Endothelial cell of umbilical vein (primary cell): ENCODE measurements around the gene ARHGEF7. TPM values are rescaled to one million over a fixed set of nuclear protein-coding genes. Genes with fewer than 3 reads are reported as not detected.

ENCODE experiments used
- BruUV-seq: library from RNA; stranded (reverse); fragments of 400-500 nt; replicated peaks from 2 replicates; lab custom pipeline; 2021; lab: Mats Ljungman, UMichigan
- CTCF ChIA-PET: fragments of 300-600, 350-600 bp; sonication (Branson Sonifier 250); formaldehyde crosslinking; loops from one replicate; lab custom pipeline; 2021; ENCODE audit warnings: antibody characterized with exemption, inconsistent platforms; lab: Charles Lee
- POLR2A ChIA-PET: fragments of 300-600, 350-600 bp; sonication (Branson Sonifier 250); formaldehyde crosslinking; loops from one replicate; lab custom pipeline; 2021; ENCODE audit warnings: antibody characterized with exemption, inconsistent platforms; lab: Charles Lee
- DNase-seq: peaks from one replicate; pipeline ENCODE4 v3.0.0-alpha.2; 2011; ENCODE audit warnings: low read depth, low spot score
- FAIRE-seq: peaks from 2 replicates; lab custom pipeline; 2011; peaks lifted over from hg19 to GRCh38; lab: Jason Lieb, UNC
- H2AFZ ChIP-seq: 2 replicates; pipeline ENCODE4 v1.6.0; 2012; ENCODE audit warnings: low read depth, low read length, control low read depth, inconsistent platforms
- H3K27ac ChIP-seq: 2 replicates; pipeline ENCODE4 v1.5.1; 2011; ENCODE audit warnings: low read depth, mild to moderate bottlenecking, control low read depth, low read length, moderate library complexity; ENCODE audit not compliant: insufficient read depth
- H3K27me3 ChIP-seq, 2 experiments: 2 replicates each; pipeline versions ENCODE4 v1.6.0 to v1.6.1; 2011; ENCODE audit warnings: low read length in 2 of 2, mixed read lengths in 1 of 2; ENCODE audit not compliant: control insufficient read depth in 2 of 2, insufficient read depth in 2 of 2
- H3K36me3 ChIP-seq, 2 experiments: 2 replicates in 1 of 2; 3 replicates in 1 of 2; pipeline ENCODE4 v1.5.1; 2011; ENCODE audit warnings: low read length in 2 of 2, mild to moderate bottlenecking in 1 of 2, moderate library complexity in 1 of 2; ENCODE audit not compliant: control insufficient read depth in 2 of 2, insufficient read depth in 2 of 2; ENCODE audit errors: extremely low read depth in 1 of 2
- H3K4me1 ChIP-seq: 3 replicates; pipeline ENCODE4 v1.5.1; 2011; ENCODE audit warnings: mild to moderate bottlenecking, low read length; ENCODE audit not compliant: control insufficient read depth, insufficient read depth; ENCODE audit errors: extremely low read depth
- H3K4me2 ChIP-seq: 2 replicates; pipeline ENCODE4 v1.6.1; 2011; ENCODE audit warnings: low read length, control low read depth, mixed read lengths; ENCODE audit not compliant: insufficient read depth
- H3K4me3 ChIP-seq, 3 experiments: fragments of 200-600 bp in 1 of 3; sonication (generic), shearing (Covaris generic) in 1 of 3; replicated peaks in 1 of 3; 2 replicates each; pipeline ENCODE4 v1.5.1; 2011 to 2016; ENCODE audit warnings: control low read depth in 3 of 3, low read length in 3 of 3, mild to moderate bottlenecking in 2 of 3, inconsistent platforms in 1 of 3, low read depth in 1 of 3, moderate library complexity in 1 of 3; ENCODE audit not compliant: insufficient read depth in 1 of 3
- H3K79me2 ChIP-seq: 2 replicates; pipeline ENCODE4 v1.6.0; 2012; ENCODE audit warnings: low read length, inconsistent platforms; ENCODE audit not compliant: control insufficient read depth, insufficient read depth
- H3K9ac ChIP-seq: replicated peaks from 2 replicates; pipeline ENCODE3; 2011; ENCODE audit warnings: low read length, control low read depth; ENCODE audit not compliant: insufficient read depth; ENCODE audit errors: extremely low read depth
- H3K9me1 ChIP-seq: replicated peaks from 3 replicates; pipeline ENCODE4 v1.6.0; 2011; ENCODE audit warnings: mild to moderate bottlenecking, low read length; ENCODE audit not compliant: control insufficient read depth, insufficient read depth; ENCODE audit errors: extremely low read depth
- H3K9me3 ChIP-seq: replicated peaks from 2 replicates; pipeline ENCODE4 v1.5.1; 2012; ENCODE audit warnings: low read length, inconsistent platforms; ENCODE audit not compliant: control insufficient read depth, insufficient read depth
- H4K20me1 ChIP-seq: replicated peaks from 2 replicates; pipeline ENCODE3; 2011; ENCODE audit warnings: mild to moderate bottlenecking, low read length; ENCODE audit not compliant: control insufficient read depth, insufficient read depth; ENCODE audit errors: extremely low read depth
- CTCF ChIP-seq, 2 donors: IDR thresholded peaks; 1 replicate in 1 of 2; 2 replicates in 1 of 2; pipeline ENCODE4 v1.5.1; 2011; ENCODE audit warnings: low read length in 2 of 2, mild to moderate bottlenecking in 2 of 2, moderate library complexity in 2 of 2, control low read depth in 1 of 2, inconsistent platforms in 1 of 2, low read depth in 1 of 2; ENCODE audit not compliant: insufficient read depth in 1 of 2; ENCODE audit errors: extremely low read depth in 1 of 2
- EZH2 ChIP-seq: IDR thresholded peaks from 2 replicates; pipeline ENCODE4 v1.6.1; 2012; ENCODE audit warnings: borderline replicate concordance, low read depth, mild to moderate bottlenecking, moderate library complexity, low read length, inconsistent platforms; ENCODE audit not compliant: severe bottlenecking
- FOS ChIP-seq: IDR thresholded peaks from 2 replicates; pipeline ENCODE4 v1.6.1; 2011; ENCODE audit warnings: mild to moderate bottlenecking, low read length, moderate library complexity, borderline replicate concordance; ENCODE audit not compliant: insufficient read depth
- GATA2 ChIP-seq: IDR thresholded peaks from 2 replicates; pipeline ENCODE4 v1.7.0; 2011; ENCODE audit warnings: low read depth, mild to moderate bottlenecking, moderate library complexity, mixed read lengths, low read length; ENCODE audit not compliant: insufficient read length, insufficient read depth
- JUN ChIP-seq: IDR thresholded peaks from 2 replicates; pipeline ENCODE4 v1.6.1; 2011; ENCODE audit warnings: borderline replicate concordance, low read depth; ENCODE audit not compliant: insufficient read length, insufficient read depth
- MAX ChIP-seq: IDR thresholded peaks from 2 replicates; pipeline ENCODE4 v1.6.1; 2011; ENCODE audit not compliant: insufficient read depth, insufficient read length
- MYC ChIP-seq: IDR thresholded peaks from one replicate; pipeline ENCODE4 v1.6.1; 2011; ENCODE audit warnings: mild to moderate bottlenecking, low read depth, low read length
- POLR2A ChIP-seq: IDR thresholded peaks from 2 replicates; pipeline ENCODE4 v1.6.1; 2012; ENCODE audit warnings: low read depth, mild to moderate bottlenecking, control low read depth, low read length
- POLR2AphosphoS5 ChIP-seq: IDR thresholded peaks from 2 replicates; pipeline ENCODE4 v1.6.1; 2012; ENCODE audit warnings: low read depth, mild to moderate bottlenecking, control low read depth, low read length, moderate library complexity; ENCODE audit not compliant: insufficient read depth
- dilution Hi-C: fragments of 300-500 bp; cut with MboI; formaldehyde crosslinking; loops from one replicate; pipeline ENCODE4 v1.15.0; 2019; ENCODE audit warnings: low sequenced_read_pairs; ENCODE audit not compliant: extremely low pct_ligation_motif_present
- intact Hi-C: fragments of 100-400 bp; cut with micrococcal nuclease; formaldehyde crosslinking; loops from one replicate; pipeline ENCODE4 v1.10.0; 2022
- polyA plus RNA-seq, 4 experiments: library from polyadenylated mRNA; depleted of rRNA in 3 of 4; stranded (reverse) in 3 of 4; unstranded in 1 of 4; fragments of >200 nt; gene quantifications; 2 replicates each; pipeline versions ENCODE4 v1.2.1 to v1.2.3, GENCODE V29; 2011 to 2012; ENCODE audit warnings: missing spikeins in 1 of 4
- total RNA-seq: library from RNA; stranded (reverse); gene quantifications from 2 replicates; pipeline ENCODE4 v1.2.3, GENCODE V29; 2021

ARHGEF7 gene
- total and polyA plus RNA-seq, 2 donors (not counting 3 experiments of a cell fraction or from before 2014, with no cell fraction given), result 94.9 to 155 TPM

GRCh38 chr13:111130116-111130508, 15.0 kb downstream of the ARHGEF7 start:
- DNase-seq (no peak), FAIRE-seq (no peak)
- dilution Hi-C loops, result no loop called here
- no peaks in the 10 kb centered on the region for H3K4me1 ChIP-seq
- no TSS peak for BruUV-seq
- H3K36me3 ChIP-seq, result no peaks in the 10 kb centered on the region
- H4K20me1 ChIP-seq, result no peaks in the 10 kb centered on the region
- H3K4me2 ChIP-seq, result no peak overlapping the region
- H3K4me3 ChIP-seq, result no peak overlapping the region
- H3K27me3 ChIP-seq, result peaks cover 7 to 22% of the 10 kb centered on the region in 2 experiments
- H2AFZ ChIP-seq, result no peak overlapping the region
- ChIA-PET CTCF (interaction anchor here (1.5 kb wide), 1 partner anchor 62 kb away, joined by 5 read pairs; no protein-coding TSS in a partner anchor), POLR2A (no interaction called here)
- H3K79me2 ChIP-seq, result no peaks in the 10 kb centered on the region
- intact Hi-C loops, result no loop called here
- no peak overlapping the region for H3K27ac ChIP-seq
- no peaks in the 10 kb centered on the region for H3K9me1 ChIP-seq
- H3K9me3 ChIP-seq, result no peaks in the 10 kb centered on the region
- no peak for TF ChIP-seq MAX
- TF ChIP-seq EZH2, result no peak
- TF ChIP-seq POLR2AphosphoS5, result no peak
- no peak for TF ChIP-seq POLR2A
- no peak for TF ChIP-seq FOS
- no peak for TF ChIP-seq MYC
- no peak for TF ChIP-seq GATA2
- no peak for TF ChIP-seq JUN
- TF ChIP-seq CTCF (IDR thresholded peaks at IDR 0.05; ENCODE audit: extremely low read depth in 1 of 2, insufficient read depth in 1 of 2, low read depth in 1 of 2, low read length in 2 of 2), result no peak
- no peak overlapping the region for H3K9ac ChIP-seq
